SK-N-SH treated with all-trans-retinoic acid at 6 μM for 48 hours (cell line): ENCODE results near the gene CRHR1.
"Not testable (repeated sequence)": the region's sequence is repeated elsewhere in the genome, so short reads cannot be mapped to it uniquely, and the experiment has no call there.

Experiments used
- ATAC-seq: fragments of 200-7000 bp; cut with Tn5 transposase; 3 replicates; pipeline ENCODE4 v1.9.1; 2020; ENCODE audit warnings: mild to moderate bottlenecking, moderate library complexity
- ARNTL ChIP-seq: fragments of 450-650 bp; formaldehyde crosslinking; IDR thresholded peaks from 2 replicates; pipeline ENCODE4 v1.5.0; 2020; ENCODE audit warnings: low read depth, mild to moderate bottlenecking, moderate library complexity, borderline replicate concordance
- BACH2 ChIP-seq: fragments of 250-450 bp; sonication (Bioruptor Pico); IDR thresholded peaks from 2 replicates; pipeline ENCODE4 v1.9.0; 2021; ENCODE audit warnings: mild to moderate bottlenecking, borderline replicate concordance
- CREB5 ChIP-seq: fragments of 250-450 bp; sonication (Bioruptor Pico); IDR thresholded peaks from 2 replicates; pipeline ENCODE4 v1.5.1; 2020; ENCODE audit warnings: low read depth, mild to moderate bottlenecking, moderate library complexity
- CSDC2 ChIP-seq: fragments of 250-450 bp; sonication (Bioruptor Pico); IDR thresholded peaks from 2 replicates; pipeline ENCODE4 v1.5.0; 2020; ENCODE audit warnings: mild to moderate bottlenecking, moderate library complexity
- CSRNP3 ChIP-seq: fragments of 250-450 bp; sonication (Bioruptor Pico); IDR thresholded peaks from 2 replicates; pipeline ENCODE4 v1.5.1; 2021; ENCODE audit warnings: mild to moderate bottlenecking, moderate library complexity
- GLIS3 ChIP-seq: fragments of 250-450 bp; sonication (Bioruptor Pico); IDR thresholded peaks from 2 replicates; pipeline ENCODE4 v1.5.0; 2020; ENCODE audit warnings: mild to moderate bottlenecking, moderate library complexity
- ISL1 ChIP-seq: fragments of 250-450 bp; sonication (Bioruptor Pico); IDR thresholded peaks from 2 replicates; pipeline ENCODE4 v2.1.2; 2022; ENCODE audit warnings: mild to moderate bottlenecking, moderate library complexity
- OSR1 ChIP-seq: fragments of 250-450 bp; sonication (Bioruptor Pico); IDR thresholded peaks from 2 replicates; pipeline ENCODE4 v1.8.0; 2022; ENCODE audit warnings: moderate library complexity, mild to moderate bottlenecking, inconsistent platforms
- POU6F1 ChIP-seq: fragments of 250-450 bp; sonication (Bioruptor Pico); IDR thresholded peaks from 2 replicates; pipeline ENCODE4 v1.8.0; 2021; ENCODE audit warnings: low read depth, mild to moderate bottlenecking, moderate library complexity, borderline replicate concordance
- PPARA ChIP-seq: fragments of 250-450 bp; sonication (Bioruptor Pico); IDR thresholded peaks from 2 replicates; pipeline ENCODE4 v1.5.0; 2020; ENCODE audit warnings: mild to moderate bottlenecking, borderline replicate concordance
- RARB ChIP-seq: fragments of 250-450 bp; sonication (Bioruptor Pico); IDR thresholded peaks from 2 replicates; pipeline ENCODE4 v1.8.0; 2021; ENCODE audit warnings: mild to moderate bottlenecking, moderate library complexity
- SNAI2 ChIP-seq: fragments of 250-450 bp; sonication (Bioruptor Pico); IDR thresholded peaks from 2 replicates; pipeline ENCODE4 v1.5.0; 2020; ENCODE audit warnings: mild to moderate bottlenecking, moderate library complexity
- TCF4 ChIP-seq: fragments of 250-450 bp; sonication (Bioruptor Pico); IDR thresholded peaks from 2 replicates; pipeline ENCODE4 v1.8.0; 2021; ENCODE audit warnings: mild to moderate bottlenecking, moderate library complexity, borderline replicate concordance
- TSHZ2 ChIP-seq: fragments of 250-450 bp; sonication (Bioruptor Pico); IDR thresholded peaks from 2 replicates; pipeline ENCODE4 v1.5.0; 2020; ENCODE audit warnings: mild to moderate bottlenecking, moderate library complexity
- ZC3H10 ChIP-seq: fragments of 250-450 bp; sonication (Bioruptor Pico); IDR thresholded peaks from 2 replicates; pipeline ENCODE4 v1.5.1; 2021; ENCODE audit warnings: mild to moderate bottlenecking, moderate library complexity
- ZFP3 ChIP-seq: fragments of 250-450 bp; sonication (Bioruptor Pico); IDR thresholded peaks from 2 replicates; pipeline ENCODE4 v1.5.0; 2020; ENCODE audit warnings: mild to moderate bottlenecking, moderate library complexity
- ZFP30 ChIP-seq: fragments of 450-650 bp; formaldehyde crosslinking; IDR thresholded peaks from 2 replicates; pipeline ENCODE4 v1.5.0; 2022; ENCODE audit warnings: mild to moderate bottlenecking, moderate library complexity
- ZNF565 ChIP-seq: fragments of 450-650 bp; formaldehyde crosslinking; conservative IDR thresholded peaks from 2 replicates; pipeline ENCODE4 v1.5.0; 2020; ENCODE audit warnings: low read depth, mild to moderate bottlenecking, moderate library complexity
- ZNF70 ChIP-seq: fragments of 450-650 bp; formaldehyde crosslinking; IDR thresholded peaks from 2 replicates; pipeline ENCODE4 v1.5.0; 2020; ENCODE audit warnings: mild to moderate bottlenecking, moderate library complexity
- ZNF8 ChIP-seq: fragments of 450-650 bp; formaldehyde crosslinking; IDR thresholded peaks from 2 replicates; pipeline ENCODE4 v1.5.0; 2020; ENCODE audit warnings: mild to moderate bottlenecking, moderate library complexity

Gene CRHR1

GRCh38 chr17:45742251-45742650 is 41.9 kb upstream of the CRHR1 start:
- no peak for TF ChIP-seq TSHZ2
- TF ChIP-seq SNAI2 (CRISPR knock-in tag) = no peak
- no peak for TF ChIP-seq ZNF8 (CRISPR knock-in tag)
- no peak for TF ChIP-seq CREB5 (CRISPR knock-in tag)
- no peak for TF ChIP-seq PPARA (CRISPR knock-in tag)
- no peak for TF ChIP-seq OSR1 (CRISPR knock-in tag)
- no peak for TF ChIP-seq ZFP30
- TF ChIP-seq ZFP3 (CRISPR knock-in tag) = no peak
- no peak for TF ChIP-seq ZNF70 (CRISPR knock-in tag)
- TF ChIP-seq ISL1 = no peak
- no peak for TF ChIP-seq CSRNP3
- no peak for ATAC-seq

GRCh38 chr17:45743626-45744326 is 40.3 kb upstream of the CRHR1 start:
- ATAC-seq = no peak
- TF ChIP-seq ZNF70 (CRISPR knock-in tag) (no peak), ZNF8 (CRISPR knock-in tag) (no peak), ZNF565 (CRISPR knock-in tag) (no peak), SNAI2 (CRISPR knock-in tag) (no peak), POU6F1 (CRISPR knock-in tag) (no peak), ARNTL (CRISPR knock-in tag) (no peak), BACH2 (CRISPR knock-in tag) (no peak), OSR1 (CRISPR knock-in tag) (no peak), GLIS3 (CRISPR knock-in tag) (no peak)
- TF ChIP-seq, all 23 proteins: peak for 0

GRCh38 chr17:45744826-45745225 is 39.3 kb upstream of the CRHR1 start:
- ATAC-seq = not testable (repeated sequence)

- no peak for ATAC-seq
- TF ChIP-seq CREB5 (CRISPR knock-in tag) (no peak), SNAI2 (CRISPR knock-in tag) (no peak), RARB (no peak), OSR1 (CRISPR knock-in tag) (no peak), TCF4 (CRISPR knock-in tag) (no peak), ZNF565 (CRISPR knock-in tag) (no peak), ISL1 (no peak), CSDC2 (no peak), ZC3H10 (CRISPR knock-in tag) (no peak), BACH2 (CRISPR knock-in tag) (no peak), ARNTL (CRISPR knock-in tag) (no peak)
- TF ChIP-seq, all 23 proteins: peak for 0
These were observed 38.3 kb upstream of the CRHR1 start for GRCh38 chr17:45745601-45746494.
